PC-9 (cell line): ENCODE measurements around the gene ALDOB.

ENCODE experiments used
- CTCF ChIP-seq: fragments of 200-600 bp; sonication (generic); conservative IDR thresholded peaks from 2 replicates; pipeline ENCODE4 v1.6.1; 2017; ENCODE audit warnings: mixed run types, antibody characterized with exemption, mild to moderate bottlenecking, moderate library complexity
- EZH2 ChIP-seq: fragments of 200-600 bp; sonication (generic); IDR thresholded peaks from 2 replicates; pipeline ENCODE4 v1.8.0; 2017; ENCODE audit warnings: antibody characterized with exemption, low read depth

GRCh38 chr9:101418518-101419430 lies 16.8 kb downstream of the ALDOB start:
- no peak for TF ChIP-seq CTCF
- no peak for TF ChIP-seq EZH2
